Neural crest cell (in vitro differentiated cells): ENCODE data around the gene DNAJC18. TPM values are rescaled to one million over a fixed set of nuclear protein-coding genes. Genes with fewer than 3 reads are reported as not detected.

Experiments
- DNase-seq: peaks from one replicate; pipeline ENCODE4 v3.0.0; 2021; ENCODE audit warnings: low read depth, mixed read lengths, low spot score
- H3K27ac Mint-ChIP-seq: one replicate; pipeline ENCODE4 v1.8.0; 2021; ENCODE audit warnings: mild to moderate bottlenecking, mixed read lengths; ENCODE audit not compliant: unreplicated experiment
- H3K27me3 Mint-ChIP-seq: 2 replicates; pipeline ENCODE4 v1.8.0; 2021; ENCODE audit warnings: low read depth, mild to moderate bottlenecking, mixed read lengths
- H3K36me3 Mint-ChIP-seq: 2 replicates; pipeline ENCODE4 v1.8.0; 2021; ENCODE audit warnings: low read depth, mild to moderate bottlenecking, mixed read lengths
- H3K4me1 Mint-ChIP-seq: 2 replicates; pipeline ENCODE4 v1.8.0; 2021; ENCODE audit warnings: mixed read lengths
- H3K4me3 Mint-ChIP-seq: one replicate; pipeline ENCODE4 v1.8.0; 2021; ENCODE audit warnings: mild to moderate bottlenecking, mixed read lengths
- H3K9me3 Mint-ChIP-seq: 2 replicates; pipeline ENCODE4 v1.8.0; 2021; ENCODE audit warnings: mixed read lengths
- total RNA-seq: library from RNA; stranded (reverse); gene quantifications from 2 replicates; pipeline ENCODE4 v1.2.1, GENCODE V29; 2021
- TF ChIP-seq, protein P1 (sequence below): fragments of 200-600 bp; sonication (generic); conservative IDR thresholded peaks from 2 replicates; pipeline ENCODE4 v1.5.0; 2021; ENCODE audit warnings: antibody characterized with exemption, mild to moderate bottlenecking

The DNAJC18 gene
- total RNA-seq, 1 donor from 2014 or later = 27.9 TPM

DNA sequence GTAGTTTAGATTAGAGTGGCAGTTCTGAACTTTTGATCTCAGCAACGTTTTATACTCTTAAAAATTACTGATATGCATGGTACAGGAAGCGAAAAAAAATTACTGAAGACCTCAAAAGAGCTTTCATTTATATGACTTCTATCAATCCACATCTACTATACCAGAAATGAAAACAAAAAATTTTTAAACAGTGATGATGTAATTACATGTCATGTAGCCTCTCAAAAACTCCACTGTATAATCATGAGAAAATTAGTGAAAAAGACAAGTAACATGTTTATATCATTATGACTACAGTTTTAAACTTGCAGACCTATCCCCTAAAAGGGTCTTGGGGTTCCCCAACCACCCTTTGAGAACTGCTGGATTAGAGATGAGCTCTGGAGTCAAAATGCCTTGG is 9.3 kb downstream of the DNAJC18 start:
- H3K4me3 Mint-ChIP-seq = no peak overlapping the region
- H3K9me3 Mint-ChIP-seq = no peaks in the 10 kb centered on the region
- no peak overlapping the region for H3K27ac Mint-ChIP-seq
- TF ChIP-seq, protein P1, sequence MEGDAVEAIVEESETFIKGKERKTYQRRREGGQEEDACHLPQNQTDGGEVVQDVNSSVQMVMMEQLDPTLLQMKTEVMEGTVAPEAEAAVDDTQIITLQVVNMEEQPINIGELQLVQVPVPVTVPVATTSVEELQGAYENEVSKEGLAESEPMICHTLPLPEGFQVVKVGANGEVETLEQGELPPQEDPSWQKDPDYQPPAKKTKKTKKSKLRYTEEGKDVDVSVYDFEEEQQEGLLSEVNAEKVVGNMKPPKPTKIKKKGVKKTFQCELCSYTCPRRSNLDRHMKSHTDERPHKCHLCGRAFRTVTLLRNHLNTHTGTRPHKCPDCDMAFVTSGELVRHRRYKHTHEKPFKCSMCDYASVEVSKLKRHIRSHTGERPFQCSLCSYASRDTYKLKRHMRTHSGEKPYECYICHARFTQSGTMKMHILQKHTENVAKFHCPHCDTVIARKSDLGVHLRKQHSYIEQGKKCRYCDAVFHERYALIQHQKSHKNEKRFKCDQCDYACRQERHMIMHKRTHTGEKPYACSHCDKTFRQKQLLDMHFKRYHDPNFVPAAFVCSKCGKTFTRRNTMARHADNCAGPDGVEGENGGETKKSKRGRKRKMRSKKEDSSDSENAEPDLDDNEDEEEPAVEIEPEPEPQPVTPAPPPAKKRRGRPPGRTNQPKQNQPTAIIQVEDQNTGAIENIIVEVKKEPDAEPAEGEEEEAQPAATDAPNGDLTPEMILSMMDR = no peak
- H3K4me1 Mint-ChIP-seq = no peaks in the 10 kb centered on the region
- no peaks in the 10 kb centered on the region for H3K27me3 Mint-ChIP-seq
- no peak for DNase-seq
- peaks cover 3% of the 10 kb centered on the region for H3K36me3 Mint-ChIP-seq

DNA sequence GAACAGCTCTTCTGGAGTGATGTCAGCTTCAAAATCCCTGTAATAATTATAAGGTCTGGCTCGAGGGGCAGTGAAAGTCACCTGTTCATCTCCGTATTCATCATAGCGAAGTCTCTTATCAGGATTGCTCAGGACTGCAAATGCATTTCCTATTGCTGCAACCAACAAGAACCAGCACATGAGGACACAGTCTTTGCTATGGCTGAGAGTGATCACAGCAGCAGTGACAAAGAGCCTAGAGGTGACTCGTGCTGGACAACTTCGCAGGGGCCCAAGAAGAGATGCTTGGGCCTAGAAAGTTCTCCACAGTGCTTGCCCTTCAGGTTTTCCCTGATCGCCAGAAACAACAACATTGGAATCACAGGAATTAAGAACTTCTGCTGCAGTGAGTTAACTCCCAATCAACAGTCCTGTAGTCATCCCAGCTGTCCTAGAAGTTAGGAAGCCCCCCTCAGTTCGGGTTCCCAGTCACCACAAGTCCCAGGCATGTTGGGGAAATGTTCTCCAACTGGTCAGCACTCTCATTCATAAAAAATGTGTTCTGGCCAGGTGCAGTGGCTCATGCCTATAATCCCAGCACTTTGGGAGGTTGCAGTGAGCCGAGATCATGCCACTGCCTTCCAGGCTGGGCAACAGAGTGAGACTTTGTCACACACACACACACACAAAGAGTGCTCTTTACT is 13.0 kb downstream of the DNAJC18 start:
- no peaks in the 10 kb centered on the region for H3K36me3 Mint-ChIP-seq
- H3K4me3 Mint-ChIP-seq = no peak overlapping the region
- no peaks in the 10 kb centered on the region for H3K27me3 Mint-ChIP-seq
- TF ChIP-seq, protein P1 = no peak
- DNase-seq = no peak
- no peaks in the 10 kb centered on the region for H3K4me1 Mint-ChIP-seq
- no peak overlapping the region for H3K27ac Mint-ChIP-seq
- no peaks in the 10 kb centered on the region for H3K9me3 Mint-ChIP-seq

DNA sequence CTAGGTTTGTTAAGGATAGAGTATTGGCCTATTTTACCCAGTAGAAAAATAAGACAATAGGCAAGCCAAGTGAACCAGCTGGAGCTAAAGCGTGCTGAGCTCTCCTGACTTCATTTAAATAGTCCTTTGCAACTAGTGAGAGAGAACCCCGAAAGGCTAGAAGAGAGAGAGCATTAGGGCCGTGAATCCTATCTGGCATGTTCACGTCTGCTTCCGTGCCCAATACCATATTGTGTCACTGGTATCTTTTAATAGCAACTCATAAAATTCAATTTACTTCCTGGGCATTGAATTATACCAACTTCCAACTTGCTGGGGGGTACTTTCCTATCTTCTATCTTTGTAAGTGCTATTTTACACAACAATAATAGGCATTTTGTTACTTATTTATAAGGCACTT is 13.8 kb downstream of the DNAJC18 start:
- H3K4me3 Mint-ChIP-seq = no peak overlapping the region
- TF ChIP-seq, protein P1 = no peak
- no peaks in the 10 kb centered on the region for H3K27me3 Mint-ChIP-seq
- no peaks in the 10 kb centered on the region for H3K9me3 Mint-ChIP-seq
- no peaks in the 10 kb centered on the region for H3K4me1 Mint-ChIP-seq
- H3K36me3 Mint-ChIP-seq = no peaks in the 10 kb centered on the region
- no peak overlapping the region for H3K27ac Mint-ChIP-seq
- DNase-seq = no peak

GRCh38 chr5:139422307-139422893 is 16.9 kb downstream of the DNAJC18 start:
- no peaks in the 10 kb centered on the region for H3K9me3 Mint-ChIP-seq
- H3K27ac Mint-ChIP-seq = no peak overlapping the region
- no peaks in the 10 kb centered on the region for H3K4me1 Mint-ChIP-seq
- DNase-seq = peak; percentile 48
- TF ChIP-seq, protein P1 = peak; percentile 94
- no peaks in the 10 kb centered on the region for H3K27me3 Mint-ChIP-seq
- H3K4me3 Mint-ChIP-seq = no peak overlapping the region
- peaks cover 6% of the 10 kb centered on the region for H3K36me3 Mint-ChIP-seq

- Mint-ChIP-seq H3K27ac (no peak overlapping the region), H3K27me3 (no peaks in the 10 kb centered on the region), H3K4me3 (no peak overlapping the region), H3K4me1 (no peaks in the 10 kb centered on the region), H3K36me3 (peaks cover 6% of the 10 kb centered on the region), H3K9me3 (no peaks in the 10 kb centered on the region)
- no peak for DNase-seq
- TF ChIP-seq, protein P1 = no peak
Observed at GRCh38 chr5:139419226-139420192, 19.8 kb downstream of the DNAJC18 start.
